GM12891 (cell line): Measurements from ENCODE around the gene KRT31.
"Not testable (repeated sequence)": the region's sequence is repeated elsewhere in the genome, so short reads cannot be mapped to it uniquely, and the experiment has no call there.

ENCODE experiments used
- DNase-seq: peaks from one replicate; pipeline ENCODE4 v3.0.0; 2011; ENCODE audit warnings: low spot score; ENCODE audit not compliant: insufficient read length
- FAIRE-seq: peaks from 2 replicates; lab custom pipeline; 2011; peaks lifted over from hg19 to GRCh38; lab: Jason Lieb, UNC
- PAX5 ChIP-seq: IDR thresholded peaks from 2 replicates; pipeline ENCODE4 v1.6.1; 2011; ENCODE audit warnings: low read length, moderate library complexity, mild to moderate bottlenecking; ENCODE audit not compliant: insufficient read depth, severe bottlenecking
- POLR2A ChIP-seq: IDR thresholded peaks from 2 replicates; pipeline ENCODE4 v1.6.1; 2011; ENCODE audit warnings: low read depth, low read length, control low read depth
- POLR2AphosphoS5 ChIP-seq: IDR thresholded peaks from 2 replicates; pipeline ENCODE4 v1.6.1; 2011; ENCODE audit warnings: low read depth, low read length, control low read depth
- POU2F2 ChIP-seq: IDR thresholded peaks from 2 replicates; pipeline ENCODE4 v1.6.1; 2011; ENCODE audit warnings: low read depth, mild to moderate bottlenecking, control low read depth, low read length, moderate library complexity
- SPI1 ChIP-seq: IDR thresholded peaks from 2 replicates; pipeline ENCODE4 v1.6.1; 2011; ENCODE audit warnings: low read depth, low read length, control low read depth
- TAF1 ChIP-seq: IDR thresholded peaks from 2 replicates; pipeline ENCODE4 v1.6.1; 2011; ENCODE audit warnings: low read depth, low read length, control low read depth

Gene KRT31

DNA sequence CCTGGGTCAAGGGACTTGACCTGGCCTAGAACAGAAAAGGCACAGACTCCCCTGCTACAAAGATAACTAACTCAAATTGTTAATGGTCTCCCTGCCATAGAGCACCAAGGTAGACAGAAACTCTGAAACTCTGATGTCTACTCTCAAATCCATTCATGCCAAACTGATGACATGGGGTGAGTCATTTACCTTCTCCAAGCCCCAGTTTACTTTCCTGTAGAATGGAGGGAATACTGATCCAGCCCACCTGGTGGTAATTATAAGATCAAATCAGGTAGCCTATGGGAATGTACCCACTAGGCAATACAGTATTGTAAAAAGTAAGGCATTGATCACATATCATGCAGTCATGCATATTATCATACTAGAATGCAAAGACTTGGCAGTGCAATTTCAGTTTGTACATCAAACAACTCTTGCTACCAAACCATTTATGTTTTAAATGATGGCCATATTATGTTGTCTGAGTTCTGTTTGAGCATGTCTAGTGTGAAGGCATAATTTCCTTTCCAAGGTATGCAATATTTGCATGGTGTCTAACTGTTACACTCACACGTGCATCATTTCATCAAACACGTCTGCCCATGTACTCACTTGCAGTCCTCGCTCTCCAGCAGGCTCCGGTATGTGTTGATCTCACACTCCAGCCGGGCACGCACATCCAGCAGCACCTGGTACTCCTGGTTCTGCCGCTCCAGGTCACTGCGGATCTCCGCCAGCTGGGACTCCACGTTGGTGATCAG, 3.0 kb downstream of the KRT31 start:
- no peak for FAIRE-seq
- no peak for TF ChIP-seq TAF1
- TF ChIP-seq SPI1, result no peak
- no peak for TF ChIP-seq PAX5
- TF ChIP-seq POLR2AphosphoS5, result no peak
- TF ChIP-seq POLR2A, result no peak
- no peak for TF ChIP-seq POU2F2
- no peak for DNase-seq

DNA sequence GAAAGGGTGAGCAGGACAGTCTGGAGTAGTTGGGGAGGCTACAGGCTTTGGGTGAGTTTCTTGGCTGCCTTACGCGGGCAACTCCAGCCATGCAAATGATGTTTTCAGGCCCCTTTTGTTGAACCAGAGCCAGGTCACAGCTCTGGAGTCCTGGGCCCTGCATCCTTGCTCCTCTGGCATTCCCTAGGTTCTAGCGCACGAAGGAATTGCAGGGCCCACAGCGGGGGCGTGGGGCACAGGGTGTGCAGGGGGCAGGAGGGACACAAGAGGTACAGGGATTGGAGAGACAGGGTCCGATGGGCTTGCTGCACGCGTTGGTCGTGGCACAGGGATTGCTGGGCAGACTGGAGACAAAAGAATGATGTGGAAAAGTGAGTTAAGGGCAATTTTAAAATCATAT, 3.6 kb downstream of the KRT31 start:
- DNase-seq (no peak), FAIRE-seq (no peak)
- TF ChIP-seq SPI1, result no peak
- TF ChIP-seq TAF1, result no peak
- TF ChIP-seq POLR2A, result no peak
- no peak for TF ChIP-seq POLR2AphosphoS5
- TF ChIP-seq POU2F2, result no peak
- TF ChIP-seq PAX5, result no peak

DNA sequence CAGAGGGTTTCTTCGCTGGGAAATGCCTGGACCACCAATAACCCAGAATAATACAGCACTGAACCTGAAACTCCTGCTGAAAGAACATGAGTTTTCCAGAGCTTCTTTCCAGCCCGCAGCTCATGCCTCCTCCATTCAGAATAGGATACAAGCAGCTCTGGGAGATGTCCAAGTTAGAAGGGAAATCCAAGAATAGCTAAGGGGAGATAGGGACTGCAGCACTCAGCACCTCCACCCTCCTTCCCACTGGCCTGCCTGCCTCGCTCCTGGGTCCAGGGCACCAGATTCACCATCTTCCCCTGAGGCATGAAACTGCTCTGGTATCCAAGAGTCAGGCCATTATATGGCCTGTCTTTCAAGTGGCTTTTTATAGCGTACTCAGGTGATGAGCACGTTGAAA, 4.1 kb downstream of the KRT31 start:
- DNase-seq (no peak), FAIRE-seq (no peak)
- no peak for TF ChIP-seq SPI1

DNA sequence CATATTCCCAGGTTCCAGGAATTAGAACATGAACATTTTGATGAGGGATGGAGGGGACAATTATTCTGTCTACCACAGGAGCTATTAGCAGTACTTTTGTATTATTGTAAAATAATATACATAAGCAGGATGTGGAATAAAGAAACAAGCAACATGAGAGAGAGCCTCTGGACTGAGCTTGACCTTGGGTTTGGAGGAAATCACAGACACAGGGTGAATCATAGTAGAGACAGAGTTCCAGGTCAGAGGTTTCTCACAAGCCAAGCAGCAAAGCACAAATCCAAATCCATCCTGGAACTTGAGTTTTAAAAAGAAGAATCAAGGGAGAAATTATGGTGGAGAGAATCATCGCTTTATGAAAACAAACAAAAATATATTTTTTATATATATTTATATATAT, 5.1 kb downstream of the KRT31 start:
- DNase-seq (no peak), FAIRE-seq (no peak)
- TF ChIP-seq SPI1, result no peak
- TF ChIP-seq TAF1, result no peak
- no peak for TF ChIP-seq POU2F2
- no peak for TF ChIP-seq PAX5

DNA sequence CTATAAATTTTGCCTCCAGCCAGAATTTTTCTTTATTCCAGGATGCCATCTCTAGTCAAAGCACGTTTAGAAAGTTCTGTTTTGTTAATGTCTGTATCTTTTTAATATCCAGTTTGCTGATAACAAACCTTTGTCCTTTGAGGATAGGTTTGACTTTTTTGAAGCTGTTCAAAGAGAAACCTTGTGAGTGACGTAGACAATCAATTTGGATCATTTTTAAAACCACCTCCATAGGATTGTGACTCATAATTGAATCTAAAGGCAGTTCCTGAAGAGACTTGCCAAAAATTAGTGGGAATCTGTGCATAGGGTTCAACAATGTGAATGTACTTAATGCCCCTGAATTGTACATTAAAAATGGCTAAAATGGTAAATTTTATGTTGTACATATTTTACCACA, 5.9 kb downstream of the KRT31 start:
- no peak for TF ChIP-seq SPI1
- TF ChIP-seq TAF1, result no peak
- no peak for TF ChIP-seq POLR2AphosphoS5
- TF ChIP-seq PAX5, result no peak
- no peak for TF ChIP-seq POLR2A
- TF ChIP-seq POU2F2, result no peak

DNA sequence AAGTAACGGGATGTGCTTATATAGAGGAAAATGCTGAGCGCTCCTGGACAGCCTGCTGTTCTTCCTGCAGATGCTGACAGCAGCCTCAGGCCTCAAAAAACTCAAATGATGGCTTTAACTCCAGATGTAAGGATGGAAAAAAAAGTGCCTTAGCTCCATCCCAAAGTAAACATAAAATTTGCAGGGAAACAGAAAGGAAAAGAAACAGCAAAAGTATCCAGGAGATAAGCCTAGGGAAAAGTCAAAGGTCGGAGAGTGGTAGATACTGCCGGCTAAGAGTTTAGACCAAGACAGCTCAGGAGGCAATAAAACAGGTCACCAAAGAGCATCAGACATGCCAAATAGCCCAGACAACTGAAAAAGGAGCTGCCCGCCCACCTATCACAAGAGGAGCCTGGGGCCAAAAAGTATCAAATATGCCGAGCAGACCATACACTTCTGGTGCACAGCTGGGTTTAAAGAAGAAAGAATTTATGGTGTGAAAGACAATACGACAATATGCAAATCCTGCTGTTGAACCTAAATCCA, 6.9 kb downstream of the KRT31 start:
- TF ChIP-seq PAX5 (no peak), TAF1 (no peak)
- DNase-seq (no peak), FAIRE-seq (no peak)

More for the DNA sequence above, 5.9 kb downstream of the KRT31 start:
- FAIRE-seq, result no peak
- DNase-seq, result no peak

DNA sequence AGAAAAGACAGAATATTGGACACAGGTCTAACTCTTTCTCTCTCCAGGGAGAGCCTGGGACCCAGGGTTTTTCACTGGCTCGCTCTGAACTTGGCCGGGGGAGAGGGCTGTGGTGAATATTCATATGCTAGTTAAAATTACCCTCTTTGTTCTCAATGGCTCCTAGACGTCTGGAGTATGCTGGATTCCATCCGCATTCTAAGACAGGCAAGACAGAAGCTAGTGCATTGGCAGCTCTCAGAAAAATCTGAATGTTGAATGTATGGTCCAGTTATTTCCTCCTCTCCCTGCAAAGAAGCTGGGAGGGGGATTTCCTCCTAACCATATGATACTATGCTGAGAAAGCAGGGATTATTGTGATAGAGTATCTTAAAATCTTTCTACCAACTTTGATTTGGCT, 9.7 kb downstream of the KRT31 start:
- FAIRE-seq (no peak), DNase-seq (no peak)
- TF ChIP-seq SPI1 (no peak), POLR2A (no peak), POU2F2 (no peak), POLR2AphosphoS5 (no peak), TAF1 (no peak), PAX5 (no peak)

DNA sequence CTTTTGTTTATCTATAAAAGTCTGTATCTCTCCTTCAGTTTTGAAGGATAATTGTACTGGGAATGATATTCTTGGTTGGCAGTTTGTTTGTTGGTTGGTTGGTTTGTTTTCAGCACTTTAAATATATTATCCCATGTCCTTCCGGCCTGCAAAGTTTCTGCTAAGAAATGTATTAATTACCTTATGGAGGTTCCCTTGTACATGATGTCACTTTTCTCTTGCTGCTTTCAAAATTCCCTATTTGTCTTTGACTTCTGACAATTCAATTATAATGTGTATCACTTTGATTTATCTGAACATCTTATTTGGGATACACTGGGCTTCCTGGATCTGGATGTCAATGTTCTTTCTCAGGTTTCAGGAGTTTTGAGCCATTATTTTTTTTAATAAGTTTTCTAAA, 11.2 kb downstream of the KRT31 start:
- no peak for TF ChIP-seq TAF1
- no peak for TF ChIP-seq SPI1
- TF ChIP-seq PAX5, result no peak
- no peak for TF ChIP-seq POU2F2
- TF ChIP-seq POLR2AphosphoS5, result no peak
- TF ChIP-seq POLR2A, result no peak
- no peak for FAIRE-seq
- no peak for DNase-seq

DNA sequence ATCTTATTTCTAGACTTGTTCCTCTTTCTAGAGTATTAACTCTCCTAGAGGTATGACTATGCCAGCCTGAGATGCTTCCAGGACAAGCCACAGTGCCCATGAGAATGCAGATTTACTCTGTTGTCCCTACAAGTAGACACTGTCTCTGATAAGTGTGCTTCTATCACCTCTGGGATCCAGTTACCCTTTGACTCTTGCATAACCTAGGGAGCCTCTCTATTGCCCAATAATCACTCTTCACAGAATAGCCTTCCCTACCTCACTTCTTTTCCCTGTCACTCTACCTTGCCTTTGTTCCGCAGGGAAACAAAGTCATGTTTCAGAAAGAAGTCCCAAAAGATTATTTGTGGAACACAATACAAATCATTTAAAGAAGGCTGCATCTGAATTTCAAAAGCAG, 13.7 kb downstream of the KRT31 start:
- no peak for TF ChIP-seq POLR2A
- no peak for TF ChIP-seq PAX5
- TF ChIP-seq TAF1, result no peak
- no peak for TF ChIP-seq SPI1
- TF ChIP-seq POU2F2, result no peak
- DNase-seq (no peak), FAIRE-seq (no peak)

DNA sequence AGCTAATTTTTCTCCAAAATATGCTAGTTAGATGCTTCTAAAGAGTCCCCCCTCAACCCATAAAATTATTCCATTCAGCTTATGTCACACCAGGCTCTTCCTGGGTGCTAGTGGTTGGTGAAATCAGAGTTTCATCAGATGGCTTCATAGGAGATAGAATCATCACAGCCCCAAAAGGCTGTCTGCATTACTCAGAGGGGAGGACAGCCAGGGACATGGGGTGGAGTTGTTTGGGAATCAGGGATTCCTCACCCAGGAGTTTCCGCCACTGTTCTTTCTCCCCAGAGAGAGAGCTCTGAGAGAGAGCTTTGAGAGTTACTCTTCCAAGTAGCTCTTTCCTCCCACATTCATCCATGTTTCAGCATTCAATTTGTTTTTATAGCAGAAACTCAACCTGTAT, 15.0 kb downstream of the KRT31 start:
- FAIRE-seq, result no peak
- TF ChIP-seq POLR2AphosphoS5 (no peak), SPI1 (no peak)
- no peak for DNase-seq

DNA sequence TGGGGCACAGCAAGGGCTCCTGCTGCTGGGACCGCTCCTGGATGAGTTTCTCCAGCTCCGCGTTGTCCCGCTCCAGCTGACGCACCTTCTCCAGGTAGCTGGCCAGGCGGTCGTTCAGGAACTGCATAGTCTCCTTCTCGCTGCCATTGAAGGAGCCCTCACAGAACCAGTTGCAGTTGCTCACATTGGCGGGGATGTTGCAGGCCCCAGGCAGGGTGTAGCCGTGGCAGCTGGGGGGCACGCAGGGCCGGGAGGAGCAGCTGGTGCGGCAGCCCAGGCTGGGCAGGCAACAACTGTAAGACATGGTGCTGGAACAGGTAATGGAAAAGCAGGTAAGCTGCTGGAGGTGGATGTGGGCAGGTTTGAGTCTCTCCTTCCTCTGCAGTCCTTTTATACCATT, 15.5 kb downstream of the KRT31 start, which contains the start of gene KRT34:
KRT34 (minus strand) TSS at position 364 of the 400 bp plus-strand sequence; CDS start at position 304, 60 bp downstream.
- DNase-seq, FAIRE-seq: not testable (repeated sequence)

DNA sequence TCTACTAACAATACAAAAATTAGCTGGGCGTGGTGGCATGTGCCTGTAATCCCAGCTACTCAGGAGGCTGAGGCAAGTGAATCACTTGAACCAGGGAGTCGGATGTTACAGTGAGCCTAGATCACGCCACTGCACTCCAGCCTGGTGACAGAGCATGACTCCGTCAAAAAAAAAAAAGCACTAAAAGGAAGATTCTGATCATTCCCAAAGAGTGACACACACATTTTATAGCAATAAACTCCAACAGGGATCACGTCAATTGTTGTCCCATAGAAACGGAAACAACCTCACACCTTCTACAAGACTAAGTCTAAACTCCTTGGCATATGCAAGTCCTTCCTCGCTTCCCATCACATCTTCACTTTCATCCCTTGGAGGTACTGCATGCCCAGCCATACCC, 17.3 kb downstream of the KRT31 start:
- DNase-seq, FAIRE-seq: not testable (repeated sequence)
